Measurements from ENCODE around the gene ASCC2. TPM values are rescaled to one million over a fixed set of nuclear protein-coding genes. Genes with fewer than 3 reads are reported as not detected.
"Not testable (repeated sequence)": the region's sequence is repeated elsewhere in the genome, so short reads cannot be mapped to it uniquely, and the experiment has no call there.

Gene ASCC2
- total RNA-seq, 1 donor from 2014 or later, result 24.9 TPM

DNA sequence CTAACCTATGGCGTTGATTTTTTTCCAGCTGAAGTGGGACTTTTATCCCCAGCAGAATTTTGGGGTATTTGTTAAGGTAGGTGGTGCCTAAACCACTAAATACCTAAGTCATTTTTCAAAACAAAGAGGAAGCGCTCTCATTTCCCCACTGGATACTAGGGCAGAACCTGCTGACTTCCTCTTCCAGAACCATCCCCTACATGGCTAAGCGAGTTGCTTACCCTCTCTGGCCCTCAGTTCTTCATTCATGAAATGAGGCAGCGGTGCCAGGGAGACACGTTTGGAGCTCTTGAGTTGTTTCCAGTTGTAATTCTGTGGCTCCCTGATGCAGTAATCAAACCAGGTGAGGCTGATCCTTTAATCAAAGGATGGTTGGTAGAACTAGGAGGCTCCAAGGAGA lies 34.9 kb upstream of the ASCC2 start:
- Histone ChIP-seq H3K36me3 (no peaks in the 10 kb centered on the region), H3K4me1 (no peaks in the 10 kb centered on the region), H3K27ac (no peak overlapping the region), H3K27me3 (no peaks in the 10 kb centered on the region), H3K9me3 (no peaks in the 10 kb centered on the region), H3K4me3 (no peak overlapping the region)
- TF ChIP-seq, protein P1, sequence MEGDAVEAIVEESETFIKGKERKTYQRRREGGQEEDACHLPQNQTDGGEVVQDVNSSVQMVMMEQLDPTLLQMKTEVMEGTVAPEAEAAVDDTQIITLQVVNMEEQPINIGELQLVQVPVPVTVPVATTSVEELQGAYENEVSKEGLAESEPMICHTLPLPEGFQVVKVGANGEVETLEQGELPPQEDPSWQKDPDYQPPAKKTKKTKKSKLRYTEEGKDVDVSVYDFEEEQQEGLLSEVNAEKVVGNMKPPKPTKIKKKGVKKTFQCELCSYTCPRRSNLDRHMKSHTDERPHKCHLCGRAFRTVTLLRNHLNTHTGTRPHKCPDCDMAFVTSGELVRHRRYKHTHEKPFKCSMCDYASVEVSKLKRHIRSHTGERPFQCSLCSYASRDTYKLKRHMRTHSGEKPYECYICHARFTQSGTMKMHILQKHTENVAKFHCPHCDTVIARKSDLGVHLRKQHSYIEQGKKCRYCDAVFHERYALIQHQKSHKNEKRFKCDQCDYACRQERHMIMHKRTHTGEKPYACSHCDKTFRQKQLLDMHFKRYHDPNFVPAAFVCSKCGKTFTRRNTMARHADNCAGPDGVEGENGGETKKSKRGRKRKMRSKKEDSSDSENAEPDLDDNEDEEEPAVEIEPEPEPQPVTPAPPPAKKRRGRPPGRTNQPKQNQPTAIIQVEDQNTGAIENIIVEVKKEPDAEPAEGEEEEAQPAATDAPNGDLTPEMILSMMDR (IDR thresholded peaks at IDR 0.05), result no peak
- DNase-seq (ENCODE audit: low spot score in 2 of 2), result no peak
- intact Hi-C loops (cut with DNase I), result no loop called here

DNA sequence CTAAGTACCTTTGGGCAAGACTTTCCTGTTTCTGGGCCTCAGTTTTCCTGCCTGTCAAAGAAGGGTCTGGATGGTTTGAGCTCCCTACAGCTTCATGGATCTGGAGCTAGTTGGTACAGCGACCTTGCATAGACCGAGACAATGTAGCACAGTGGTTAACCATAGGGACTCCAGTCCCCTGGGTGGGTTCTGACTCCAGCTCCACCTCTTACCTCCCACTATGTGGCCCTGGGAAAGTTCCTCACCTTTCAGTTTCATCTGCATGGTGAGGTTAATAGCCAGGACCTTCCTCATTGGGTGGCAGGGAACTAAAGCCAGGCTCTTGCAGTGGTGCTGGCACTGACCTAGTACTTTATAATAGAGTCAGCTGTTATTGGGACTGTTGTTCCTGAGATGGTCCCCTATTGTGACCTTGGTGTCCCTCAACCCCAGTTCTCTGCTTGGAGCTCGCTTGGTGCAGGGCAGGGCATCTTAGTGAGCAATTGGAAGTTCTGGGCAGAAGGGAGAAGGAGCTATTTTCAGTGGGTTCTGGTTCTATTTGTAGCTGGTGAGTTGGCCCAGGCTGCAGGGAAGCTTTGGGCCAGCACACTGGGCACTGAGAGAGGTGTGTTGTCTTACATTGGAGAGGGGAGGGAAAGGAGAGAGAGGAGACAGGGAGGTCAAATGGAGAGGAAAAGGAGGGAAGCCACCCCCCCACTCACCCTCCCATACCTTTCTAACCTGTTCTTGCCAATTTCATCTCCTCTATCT lies 34.2 kb upstream of the ASCC2 start:
- no peaks in the 10 kb centered on the region for H3K4me1 ChIP-seq
- no peaks in the 10 kb centered on the region for H3K27me3 ChIP-seq
- DNase-seq (ENCODE audit: low spot score in 2 of 2), result no peak
- no peak overlapping the region for H3K27ac ChIP-seq
- no peaks in the 10 kb centered on the region for H3K9me3 ChIP-seq
- H3K36me3 ChIP-seq, result no peaks in the 10 kb centered on the region
- TF ChIP-seq, protein P1 (IDR thresholded peaks at IDR 0.05), result no peak
- no peak overlapping the region for H3K4me3 ChIP-seq
- intact Hi-C loops (cut with DNase I), result no loop called here

DNA sequence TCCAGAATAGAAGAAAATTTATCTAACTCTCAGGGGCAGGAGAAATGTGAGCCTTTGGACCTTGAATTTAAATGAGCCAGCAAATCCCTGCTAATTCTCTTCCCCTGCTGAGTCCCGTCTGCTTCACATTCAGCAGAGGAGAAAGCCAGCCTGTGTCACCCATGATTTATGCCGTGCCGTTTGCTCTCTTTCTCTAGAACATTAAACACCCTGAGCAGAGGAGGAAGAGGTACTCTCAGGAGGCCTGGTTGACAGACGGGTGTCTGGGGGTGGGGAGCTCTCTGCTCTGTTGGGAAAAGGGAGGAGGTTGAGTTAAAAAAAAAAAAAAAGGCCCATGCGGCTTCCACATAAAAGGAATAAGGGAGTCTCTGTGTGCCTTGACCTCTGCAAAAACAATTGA lies 33.6 kb upstream of the ASCC2 start:
- DNase-seq (ENCODE audit: low spot score in 2 of 2), result no peak
- TF ChIP-seq, protein P1 (IDR thresholded peaks at IDR 0.05), result no peak
- Histone ChIP-seq H3K4me1 (no peaks in the 10 kb centered on the region), H3K36me3 (no peaks in the 10 kb centered on the region), H3K4me3 (no peak overlapping the region), H3K27me3 (no peaks in the 10 kb centered on the region), H3K9me3 (no peaks in the 10 kb centered on the region), H3K27ac (no peak overlapping the region)
- intact Hi-C loops (cut with DNase I), result no loop called here

DNA sequence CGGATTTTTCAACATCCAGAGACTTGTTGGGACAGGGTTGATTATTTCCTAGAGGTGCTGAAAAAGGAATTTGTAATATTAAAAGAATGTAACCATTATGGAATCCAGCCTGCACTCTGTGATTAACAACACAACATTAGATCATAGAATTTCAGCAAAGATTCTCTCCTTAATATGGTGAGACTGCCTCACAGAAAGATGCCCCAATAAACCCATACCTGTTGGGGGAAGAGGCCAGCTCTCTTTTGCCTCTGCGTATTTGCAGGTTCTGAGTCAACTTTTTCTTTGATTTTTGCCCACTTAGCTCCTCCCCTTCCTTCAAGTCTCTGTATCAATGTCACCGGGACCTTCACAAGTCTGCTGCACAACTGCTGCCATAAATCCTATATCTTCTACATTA lies 32.5 kb upstream of the ASCC2 start:
- H3K9me3 ChIP-seq, result no peaks in the 10 kb centered on the region
- intact Hi-C loops (cut with DNase I), result no loop called here
- no peak overlapping the region for H3K27ac ChIP-seq
- H3K36me3 ChIP-seq, result no peaks in the 10 kb centered on the region
- H3K4me3 ChIP-seq, result no peak overlapping the region
- no peaks in the 10 kb centered on the region for H3K27me3 ChIP-seq
- H3K4me1 ChIP-seq, result no peaks in the 10 kb centered on the region
- TF ChIP-seq, protein P1 (IDR thresholded peaks at IDR 0.05), result no peak
- DNase-seq (ENCODE audit: low spot score in 2 of 2), result no peak

DNA sequence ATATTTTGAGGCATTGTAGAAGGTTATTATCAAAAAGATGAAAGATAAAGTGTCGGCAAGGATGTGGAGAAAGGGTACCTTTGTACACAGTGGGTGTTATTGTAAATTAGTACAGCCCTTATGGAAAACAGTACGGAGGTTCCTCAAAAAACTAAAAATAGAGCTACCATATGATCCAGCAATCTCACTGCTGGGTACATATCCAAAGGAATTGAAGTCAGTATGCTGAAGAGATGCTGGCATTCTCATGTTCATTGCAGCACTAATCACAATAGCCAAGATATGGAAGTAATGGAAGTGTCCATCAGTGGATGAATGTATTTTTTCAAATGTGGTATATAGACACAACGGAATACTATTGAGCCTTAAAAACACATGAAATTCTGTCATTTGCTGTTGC lies 29.8 kb upstream of the ASCC2 start:
- Histone ChIP-seq H3K36me3 (no peaks in the 10 kb centered on the region), H3K27me3 (no peaks in the 10 kb centered on the region), H3K27ac (no peak overlapping the region), H3K4me1 (no peaks in the 10 kb centered on the region), H3K4me3 (no peak overlapping the region), H3K9me3 (no peaks in the 10 kb centered on the region)
- intact Hi-C loops (cut with DNase I), result no loop called here
- TF ChIP-seq, protein P1 (IDR thresholded peaks at IDR 0.05), result no peak
- DNase-seq (ENCODE audit: low spot score in 2 of 2), result no peak

DNA sequence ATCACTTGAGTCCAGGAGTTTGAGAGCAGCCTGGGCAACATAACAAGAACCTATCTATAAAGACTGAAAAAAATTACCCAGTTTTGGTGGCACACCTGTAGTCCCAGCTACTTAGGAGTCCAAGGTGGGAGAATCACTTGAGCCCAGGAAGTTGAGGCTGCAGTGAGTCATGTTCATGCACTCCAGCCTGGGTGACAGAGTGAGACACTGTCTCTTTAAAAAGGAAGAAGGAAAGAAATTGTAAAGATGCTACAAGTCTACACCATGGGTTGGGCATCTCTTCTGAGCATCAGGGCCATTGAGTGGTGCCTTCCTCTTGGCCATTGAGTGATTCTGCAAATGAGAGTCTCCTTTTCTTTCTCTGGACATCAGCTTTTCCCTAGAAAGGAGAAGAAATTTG lies 29.2 kb upstream of the ASCC2 start:
- intact Hi-C loops (cut with DNase I), result no loop called here
- no peaks in the 10 kb centered on the region for H3K36me3 ChIP-seq
- H3K4me1 ChIP-seq, result no peaks in the 10 kb centered on the region
- TF ChIP-seq, protein P1 (IDR thresholded peaks at IDR 0.05), result no peak
- H3K9me3 ChIP-seq, result no peaks in the 10 kb centered on the region
- no peak overlapping the region for H3K4me3 ChIP-seq
- H3K27me3 ChIP-seq, result no peaks in the 10 kb centered on the region
- DNase-seq (ENCODE audit: low spot score in 2 of 2), result no peak
- H3K27ac ChIP-seq, result no peak overlapping the region

DNA sequence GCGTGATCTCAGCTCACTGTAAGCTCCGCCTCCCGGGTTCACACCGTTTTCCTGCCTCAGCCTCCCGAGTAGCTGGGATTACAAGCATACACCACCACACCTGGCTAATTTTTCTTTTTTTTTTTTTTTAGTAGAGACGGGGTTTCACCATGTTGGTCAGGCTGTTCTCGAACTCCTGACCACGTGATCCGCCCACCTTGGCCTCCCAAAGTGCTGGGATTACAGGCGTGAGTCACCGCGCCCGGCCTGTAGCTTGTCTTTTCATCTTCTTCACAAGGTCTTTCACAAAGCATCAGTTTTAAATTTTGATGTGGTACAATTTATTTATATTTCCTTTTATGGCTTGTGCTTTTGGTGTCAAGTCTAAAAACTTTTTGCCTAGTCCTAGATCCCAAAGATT lies 27.5 kb upstream of the ASCC2 start:
- intact Hi-C loops (cut with DNase I); H3K4me3 ChIP-seq; DNase-seq (ENCODE audit: low spot score in 2 of 2); H3K4me1 ChIP-seq; H3K9me3 ChIP-seq; H3K36me3 ChIP-seq; H3K27ac ChIP-seq; H3K27me3 ChIP-seq: not testable (repeated sequence)
